NB4 (cell line): Measurements from ENCODE around the gene CDK14.

ENCODE experiments used
- DNase-seq: peaks from one replicate; pipeline ENCODE4 v3.0.0; 2010; ENCODE audit warnings: low read depth
- H3K4me3 ChIP-seq: one replicate; pipeline ENCODE4 v1.5.1; 2011; ENCODE audit warnings: mild to moderate bottlenecking, low read depth, low read length, moderate library complexity
- MYC ChIP-seq: IDR thresholded peaks from 2 replicates; pipeline ENCODE4 v1.6.1; 2011; ENCODE audit warnings: low read depth, low read length
- POLR2A ChIP-seq: IDR thresholded peaks from 2 replicates; pipeline ENCODE4 v1.6.1; 2011; ENCODE audit warnings: mild to moderate bottlenecking; ENCODE audit not compliant: insufficient read length; ENCODE audit errors: extremely low read depth
- TF ChIP-seq, protein P1 (sequence below): IDR thresholded peaks from one replicate; pipeline ENCODE4 v1.5.1; 2012; ENCODE audit warnings: low read depth, low read length
- TF ChIP-seq, protein P2 (sequence below): IDR thresholded peaks from 2 replicates; pipeline ENCODE4 v1.6.1; 2011; ENCODE audit warnings: low read depth, low read length

CDK14 gene

DNA sequence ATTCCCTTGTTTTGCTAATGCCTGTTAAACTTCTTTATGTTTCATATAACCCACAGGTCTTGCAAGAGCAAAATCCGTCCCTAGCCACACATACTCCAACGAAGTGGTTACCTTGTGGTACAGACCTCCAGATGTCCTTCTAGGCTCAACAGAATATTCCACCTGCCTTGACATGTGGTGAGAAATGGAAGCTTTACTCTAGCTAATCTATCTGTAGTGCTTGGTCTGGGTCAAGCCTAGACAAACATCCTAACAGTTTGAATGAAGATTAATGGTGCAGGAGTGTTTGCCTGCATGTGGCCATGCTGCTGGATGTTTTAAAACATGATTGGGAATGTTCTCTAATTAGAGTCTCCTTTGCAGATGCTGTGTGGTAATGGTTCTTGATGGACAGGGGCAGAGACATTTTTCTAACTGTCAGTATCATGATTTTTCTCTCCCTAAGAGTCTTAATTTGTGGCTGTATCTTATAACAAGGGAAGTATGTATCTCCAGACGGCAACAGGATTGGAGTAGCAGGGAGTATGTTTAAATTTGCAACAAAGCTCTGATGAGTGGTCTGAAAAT, 359.6 kb downstream of the CDK14 start:
- DNase-seq = no peak
- H3K4me3 ChIP-seq = no peak overlapping the region
- TF ChIP-seq, protein P1, sequence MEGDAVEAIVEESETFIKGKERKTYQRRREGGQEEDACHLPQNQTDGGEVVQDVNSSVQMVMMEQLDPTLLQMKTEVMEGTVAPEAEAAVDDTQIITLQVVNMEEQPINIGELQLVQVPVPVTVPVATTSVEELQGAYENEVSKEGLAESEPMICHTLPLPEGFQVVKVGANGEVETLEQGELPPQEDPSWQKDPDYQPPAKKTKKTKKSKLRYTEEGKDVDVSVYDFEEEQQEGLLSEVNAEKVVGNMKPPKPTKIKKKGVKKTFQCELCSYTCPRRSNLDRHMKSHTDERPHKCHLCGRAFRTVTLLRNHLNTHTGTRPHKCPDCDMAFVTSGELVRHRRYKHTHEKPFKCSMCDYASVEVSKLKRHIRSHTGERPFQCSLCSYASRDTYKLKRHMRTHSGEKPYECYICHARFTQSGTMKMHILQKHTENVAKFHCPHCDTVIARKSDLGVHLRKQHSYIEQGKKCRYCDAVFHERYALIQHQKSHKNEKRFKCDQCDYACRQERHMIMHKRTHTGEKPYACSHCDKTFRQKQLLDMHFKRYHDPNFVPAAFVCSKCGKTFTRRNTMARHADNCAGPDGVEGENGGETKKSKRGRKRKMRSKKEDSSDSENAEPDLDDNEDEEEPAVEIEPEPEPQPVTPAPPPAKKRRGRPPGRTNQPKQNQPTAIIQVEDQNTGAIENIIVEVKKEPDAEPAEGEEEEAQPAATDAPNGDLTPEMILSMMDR = no peak
- TF ChIP-seq POLR2A (no peak), MYC (no peak)
- TF ChIP-seq, protein P2, sequence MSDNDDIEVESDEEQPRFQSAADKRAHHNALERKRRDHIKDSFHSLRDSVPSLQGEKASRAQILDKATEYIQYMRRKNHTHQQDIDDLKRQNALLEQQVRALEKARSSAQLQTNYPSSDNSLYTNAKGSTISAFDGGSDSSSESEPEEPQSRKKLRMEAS = no peak

DNA sequence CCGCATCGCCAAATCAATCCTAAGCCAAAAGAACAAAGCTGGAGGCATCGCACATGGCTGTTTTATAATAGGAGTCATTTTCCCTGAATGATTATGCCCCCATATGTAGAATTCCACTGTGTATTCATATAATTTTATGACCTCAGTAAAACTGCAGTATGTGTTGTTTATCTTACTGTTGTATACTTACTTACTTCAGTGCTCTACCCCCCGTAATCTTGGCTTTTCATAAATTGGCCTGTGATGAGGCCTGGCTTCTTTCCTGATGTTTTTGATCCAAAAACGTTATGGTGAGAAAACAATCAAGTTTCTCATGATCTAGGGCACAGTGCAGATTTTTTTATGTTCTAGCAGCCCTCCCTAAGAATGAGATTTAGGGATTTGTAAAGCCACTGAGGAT, 361.8 kb downstream of the CDK14 start:
- TF ChIP-seq, protein P2 = no peak
- TF ChIP-seq, protein P1 = no peak
- TF ChIP-seq MYC (no peak), POLR2A (no peak)
- no peak for DNase-seq
- no peak overlapping the region for H3K4me3 ChIP-seq

DNA sequence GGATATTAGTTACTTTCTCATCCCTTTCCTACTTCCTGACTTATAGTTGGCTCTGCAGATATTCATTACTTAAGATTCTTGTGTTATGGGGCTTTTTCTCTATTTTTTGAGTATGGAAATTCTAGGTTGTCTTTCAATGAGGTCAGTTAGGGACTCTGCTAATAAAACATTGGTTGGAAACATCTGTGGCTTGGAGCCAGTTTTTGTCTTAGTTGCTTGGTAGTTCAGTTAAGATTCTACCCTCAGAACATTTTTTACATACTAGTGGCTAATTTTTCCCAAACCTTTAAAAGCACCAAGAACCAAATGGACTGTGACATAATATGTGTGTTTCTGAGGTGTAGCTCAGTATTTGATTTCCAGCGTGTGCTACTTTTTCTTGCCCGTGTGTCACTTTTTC, 362.5 kb downstream of the CDK14 start:
- TF ChIP-seq, protein P2 = no peak
- no peak for TF ChIP-seq MYC
- DNase-seq = no peak
- H3K4me3 ChIP-seq = no peak overlapping the region

DNA sequence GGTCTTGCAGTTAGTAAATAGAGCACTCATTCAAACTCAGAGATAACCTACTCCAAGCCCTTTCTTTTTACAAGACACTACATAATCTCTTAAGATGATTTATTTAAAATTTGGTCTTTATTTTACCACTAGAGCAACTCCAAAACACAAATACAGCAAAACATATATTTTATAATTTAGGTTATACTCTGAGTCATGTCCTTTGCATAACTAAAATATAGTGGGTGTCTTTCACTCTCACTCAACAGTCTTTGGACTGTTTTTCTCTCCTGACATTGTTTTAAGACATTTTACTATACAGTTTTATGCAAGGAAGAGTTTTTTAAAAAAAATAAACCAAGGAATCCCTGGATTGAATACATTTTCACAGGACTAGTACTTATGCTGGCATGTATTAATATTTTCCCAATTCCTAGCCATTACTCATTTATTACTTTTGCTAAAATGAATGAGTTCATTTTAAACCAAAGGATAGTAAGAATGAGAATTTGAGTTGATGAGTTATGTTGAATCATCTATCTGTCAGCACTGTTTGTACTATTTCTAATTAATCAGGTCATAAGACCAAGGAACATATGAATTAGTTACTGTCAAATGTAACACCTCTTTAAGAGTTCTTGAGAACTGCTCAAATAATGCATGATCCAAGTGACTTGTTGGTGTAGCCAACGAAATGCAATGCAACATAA, 365.1 kb downstream of the CDK14 start:
- TF ChIP-seq, protein P1 = no peak
- TF ChIP-seq POLR2A = no peak
- TF ChIP-seq MYC = no peak
- TF ChIP-seq, protein P2 = no peak
- no peak overlapping the region for H3K4me3 ChIP-seq
- DNase-seq = no peak

DNA sequence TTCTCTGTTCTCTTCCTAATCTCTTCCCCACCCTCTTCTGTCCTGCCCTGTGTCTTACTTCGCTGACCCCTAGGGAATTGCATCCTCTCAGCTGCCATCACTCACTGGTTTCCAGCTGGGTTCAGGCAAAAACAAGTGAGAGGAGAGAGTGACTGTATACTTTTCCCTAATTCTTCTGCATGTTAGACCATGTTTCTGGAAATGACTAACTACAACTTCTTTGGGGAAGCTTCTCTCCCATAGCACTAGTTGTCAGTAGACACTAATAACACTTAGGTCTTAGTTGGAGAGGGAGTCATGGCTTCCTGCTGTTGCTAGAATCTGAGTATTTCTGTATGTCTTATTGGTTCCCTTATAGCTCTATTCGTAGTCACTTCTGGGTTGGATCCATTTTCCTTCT, 369.1 kb downstream of the CDK14 start:
- TF ChIP-seq, protein P1 = no peak
- TF ChIP-seq, protein P2 = no peak
- no peak overlapping the region for H3K4me3 ChIP-seq
- no peak for DNase-seq

DNA sequence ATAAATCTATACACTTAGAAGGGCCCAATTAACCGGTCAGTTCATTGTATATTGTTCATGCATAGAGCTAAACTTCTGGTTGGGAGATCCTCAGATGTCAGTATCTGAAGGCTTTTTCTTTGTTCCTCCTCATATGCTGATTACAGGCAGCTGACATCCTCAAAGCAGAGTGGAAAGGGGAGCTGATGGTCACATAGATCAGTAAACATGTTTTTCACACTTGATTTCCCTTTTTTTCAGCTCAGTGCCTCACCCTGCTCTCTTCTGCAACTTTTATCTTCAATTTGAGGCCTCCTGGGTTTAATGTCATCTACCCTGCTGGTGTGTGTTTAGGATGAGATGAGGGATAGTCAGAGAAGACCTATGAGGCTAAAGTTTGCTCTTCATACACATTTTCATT, 370.2 kb downstream of the CDK14 start:
- no peak for DNase-seq
- TF ChIP-seq POLR2A = no peak
- TF ChIP-seq, protein P1 = no peak
- no peak overlapping the region for H3K4me3 ChIP-seq
